ENCODE results near the gene KCTD19.

The KCTD19 gene

GRCh38 chr16:67247192-67248072 lies 79.1 kb downstream of the KCTD19 start, which contains the start of gene FHOD1:
Gene FHOD1, minus strand, starts transcription at chr16:67247481. Its CDS starts 71 bp downstream, at chr16:67247410.
- TF ChIP-seq CTCF (conservative IDR thresholded peaks at IDR 0.05; ENCODE audit: control insufficient read depth, insufficient read depth, low read depth, low read length), result no peak
- H3K4me3 ChIP-seq (ENCODE audit: control insufficient read depth, low read depth, low read length), result peak within 1 kb of the TSS; percentile 89
- DNase-seq (ENCODE audit: low read depth), result peak; percentile 93

GRCh38 chr16:67246756-67247191 lies 79.8 kb downstream of the KCTD19 start:
- peak overlapping the region; percentile 89 for H3K4me3 ChIP-seq (ENCODE audit: control insufficient read depth, low read depth, low read length)
- no peak for DNase-seq (ENCODE audit: low read depth)
- no peak for TF ChIP-seq CTCF (conservative IDR thresholded peaks at IDR 0.05; ENCODE audit: control insufficient read depth, insufficient read depth, low read depth, low read length)

- peak overlapping the region; percentile 89 for H3K4me3 ChIP-seq (ENCODE audit: control insufficient read depth, low read depth, low read length)
- peak; percentile 90 for DNase-seq (ENCODE audit: low read depth)
- TF ChIP-seq CTCF (conservative IDR thresholded peaks at IDR 0.05; ENCODE audit: control insufficient read depth, insufficient read depth, low read depth, low read length), result peak; percentile 13
Observed at GRCh38 chr16:67246081-67246755, 80.3 kb downstream of the KCTD19 start.

GRCh38 chr16:67245674-67246080 lies 80.9 kb downstream of the KCTD19 start:
- TF ChIP-seq CTCF (conservative IDR thresholded peaks at IDR 0.05; ENCODE audit: control insufficient read depth, insufficient read depth, low read depth, low read length), result no peak

GRCh38 chr16:67245186-67245585 lies 81.4 kb downstream of the KCTD19 start:
- DNase-seq (ENCODE audit: low read depth), result no peak
- peak overlapping the region; percentile 89 for H3K4me3 ChIP-seq (ENCODE audit: control insufficient read depth, low read depth, low read length)
- no peak for TF ChIP-seq CTCF (conservative IDR thresholded peaks at IDR 0.05; ENCODE audit: control insufficient read depth, insufficient read depth, low read depth, low read length)

More at GRCh38 chr16:67245674-67246080, 80.9 kb downstream of the KCTD19 start:
- peak overlapping the region; percentile 89 for H3K4me3 ChIP-seq (ENCODE audit: control insufficient read depth, low read depth, low read length)
- DNase-seq (ENCODE audit: low read depth), result no peak

GRCh38 chr16:67244387-67245185 lies 82.0 kb downstream of the KCTD19 start:
- no peak for TF ChIP-seq CTCF (conservative IDR thresholded peaks at IDR 0.05; ENCODE audit: control insufficient read depth, insufficient read depth, low read depth, low read length)
- peak; percentile 94 for DNase-seq (ENCODE audit: low read depth)
- peak overlapping the region; percentile 89 for H3K4me3 ChIP-seq (ENCODE audit: control insufficient read depth, low read depth, low read length)

Data from fibroblast of mammary gland (primary cell).